ENCODE data around the gene NNT.

NNT gene

GRCh38 chr5:43643750-43644149, 40.8 kb downstream of the NNT start:
- Histone ChIP-seq H3K9ac (ENCODE audit: low read length) (no peak overlapping the region), H3K4me2 (ENCODE audit: low read length, poor library complexity, severe bottlenecking) (no peak overlapping the region), H2AFZ (ENCODE audit: low read depth, low read length) (no peak overlapping the region), H2BK120ac (ENCODE audit: low read depth, low read length) (no peak overlapping the region), H3K18ac (ENCODE audit: low read depth in 1 of 2, low read length in 2 of 2) (no peak overlapping the region), H4K91ac (ENCODE audit: low read length) (no peak overlapping the region), H3K23ac (ENCODE audit: low read length in 2 of 2) (no peak overlapping the region), H2BK12ac (ENCODE audit: low read length in 2 of 2) (no peak overlapping the region), H3K4me3 (ENCODE audit: insufficient read depth in 1 of 2, low read depth in 1 of 2, low read length in 2 of 2) (no peak overlapping the region), H4K8ac (ENCODE audit: low read length) (no peak overlapping the region), H3K27me3 (ENCODE audit: control insufficient read depth in 1 of 2, insufficient read depth in 1 of 2, low read length in 2 of 2) (no peaks in the 10 kb centered on the region), H3K79me1 (replicated peaks; ENCODE audit: low read length, poor library complexity, severe bottlenecking) (peaks cover 8% of the 10 kb centered on the region), H3K27ac (ENCODE audit: low read length, poor library complexity, severe bottlenecking) (no peak overlapping the region), H3K36me3 (ENCODE audit: control insufficient read depth in 1 of 2, insufficient read depth in 2 of 2, low read depth in 1 of 2, low read length in 2 of 2) (peaks cover 0 to 15% of the 10 kb centered on the region in 2 experiments), H3K9me3 (ENCODE audit: control insufficient read depth, low read length) (no peaks in the 10 kb centered on the region), H3K4me1 (ENCODE audit: control insufficient read depth, insufficient read depth, low read depth, low read length) (no peaks in the 10 kb centered on the region), H3K4ac (ENCODE audit: low read depth in 1 of 2, low read length in 2 of 2) (no peak overlapping the region), H2BK5ac (ENCODE audit: low read depth, low read length, poor library complexity, severe bottlenecking) (no peak overlapping the region), H2AK5ac (ENCODE audit: low read length, severe bottlenecking) (no peak overlapping the region), H2BK15ac (ENCODE audit: low read depth, poor library complexity, severe bottlenecking) (no peak overlapping the region), H3K14ac (ENCODE audit: low read length in 2 of 2) (no peak overlapping the region)
- no peak for DNase-seq
- 100% methylated on average over 2 of the region's 2 CpGs for WGBS

- H2BK12ac ChIP-seq (ENCODE audit: low read length in 2 of 2), result no peak overlapping the region
- H3K9me3 ChIP-seq (ENCODE audit: control insufficient read depth, low read length), result no peaks in the 10 kb centered on the region
- no peak overlapping the region for H2AFZ ChIP-seq (ENCODE audit: low read depth, low read length)
- H3K14ac ChIP-seq (ENCODE audit: low read length in 2 of 2), result no peak overlapping the region
- H3K4me3 ChIP-seq (ENCODE audit: insufficient read depth in 1 of 2, low read depth in 1 of 2, low read length in 2 of 2), result no peak overlapping the region
- peaks cover 8% of the 10 kb centered on the region for H3K79me1 ChIP-seq (replicated peaks; ENCODE audit: low read length, poor library complexity, severe bottlenecking)
- WGBS, result 60% methylated on average over 1 of the region's 1 CpG
- H3K4me1 ChIP-seq (ENCODE audit: control insufficient read depth, insufficient read depth, low read depth, low read length), result peaks cover 5% of the 10 kb centered on the region
- peak; percentile 25 for DNase-seq
- no peak overlapping the region for H3K18ac ChIP-seq (ENCODE audit: low read depth in 1 of 2, low read length in 2 of 2)
- no peak overlapping the region for H3K27ac ChIP-seq (ENCODE audit: low read length, poor library complexity, severe bottlenecking)
- H2BK120ac ChIP-seq (ENCODE audit: low read depth, low read length), result no peak overlapping the region
- H3K4me2 ChIP-seq (ENCODE audit: low read length, poor library complexity, severe bottlenecking), result no peak overlapping the region
- no peak overlapping the region for H3K23ac ChIP-seq (ENCODE audit: low read length in 2 of 2)
- peaks cover 9 to 38% of the 10 kb centered on the region in 2 experiments for H3K36me3 ChIP-seq (ENCODE audit: control insufficient read depth in 1 of 2, insufficient read depth in 2 of 2, low read depth in 1 of 2, low read length in 2 of 2)
- no peak overlapping the region for H3K4ac ChIP-seq (ENCODE audit: low read depth in 1 of 2, low read length in 2 of 2)
- no peak overlapping the region for H4K8ac ChIP-seq (ENCODE audit: low read length)
- H3K9ac ChIP-seq (ENCODE audit: low read length), result no peak overlapping the region
- H3K27me3 ChIP-seq (ENCODE audit: control insufficient read depth in 1 of 2, insufficient read depth in 1 of 2, low read length in 2 of 2), result no peaks in the 10 kb centered on the region
- H2AK5ac ChIP-seq (ENCODE audit: low read length, severe bottlenecking), result no peak overlapping the region
- no peak overlapping the region for H4K91ac ChIP-seq (ENCODE audit: low read length)
- H2BK15ac ChIP-seq (ENCODE audit: low read depth, poor library complexity, severe bottlenecking), result no peak overlapping the region
- H2BK5ac ChIP-seq (ENCODE audit: low read depth, low read length, poor library complexity, severe bottlenecking), result no peak overlapping the region
These were observed 44.0 kb downstream of the NNT start for GRCh38 chr5:43646992-43647391.

DNA sequence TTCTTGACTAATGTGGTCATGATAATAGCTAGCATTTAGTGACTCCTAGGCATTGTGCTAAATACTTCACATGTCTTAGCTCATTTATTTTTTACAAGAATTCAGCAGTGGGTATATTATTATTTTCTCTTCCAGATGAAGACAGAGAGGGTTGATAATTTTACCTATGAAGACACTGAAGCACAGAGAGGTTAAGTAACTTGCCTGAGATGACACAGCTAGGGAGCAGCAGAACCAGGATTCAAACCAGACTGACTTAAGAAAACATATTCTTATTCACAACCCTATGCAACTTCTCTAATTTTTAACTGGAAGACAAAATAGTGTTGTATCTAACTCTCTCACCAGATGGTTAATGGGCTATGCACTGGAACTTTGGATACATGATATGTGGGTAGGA, 44.8 kb downstream of the NNT start:
- Histone ChIP-seq H2BK15ac (ENCODE audit: low read depth, poor library complexity, severe bottlenecking) (no peak overlapping the region), H4K8ac (ENCODE audit: low read length) (no peak overlapping the region), H3K4ac (ENCODE audit: low read depth in 1 of 2, low read length in 2 of 2) (no peak overlapping the region), H2BK5ac (ENCODE audit: low read depth, low read length, poor library complexity, severe bottlenecking) (no peak overlapping the region), H2BK120ac (ENCODE audit: low read depth, low read length) (no peak overlapping the region), H3K14ac (ENCODE audit: low read length in 2 of 2) (no peak overlapping the region), H4K91ac (ENCODE audit: low read length) (no peak overlapping the region), H3K9me3 (ENCODE audit: control insufficient read depth, low read length) (no peaks in the 10 kb centered on the region), H3K27ac (ENCODE audit: low read length, poor library complexity, severe bottlenecking) (no peak overlapping the region), H3K4me3 (ENCODE audit: insufficient read depth in 1 of 2, low read depth in 1 of 2, low read length in 2 of 2) (no peak overlapping the region), H3K23ac (ENCODE audit: low read length in 2 of 2) (no peak overlapping the region), H3K79me1 (replicated peaks; ENCODE audit: low read length, poor library complexity, severe bottlenecking) (peaks cover 6% of the 10 kb centered on the region), H2AFZ (ENCODE audit: low read depth, low read length) (no peak overlapping the region), H3K27me3 (ENCODE audit: control insufficient read depth in 1 of 2, insufficient read depth in 1 of 2, low read length in 2 of 2) (no peaks in the 10 kb centered on the region), H3K4me2 (ENCODE audit: low read length, poor library complexity, severe bottlenecking) (no peak overlapping the region), H3K4me1 (ENCODE audit: control insufficient read depth, insufficient read depth, low read depth, low read length) (peaks cover 5% of the 10 kb centered on the region), H2BK12ac (ENCODE audit: low read length in 2 of 2) (no peak overlapping the region), H3K9ac (ENCODE audit: low read length) (no peak overlapping the region), H2AK5ac (ENCODE audit: low read length, severe bottlenecking) (no peak overlapping the region), H3K36me3 (ENCODE audit: control insufficient read depth in 1 of 2, insufficient read depth in 2 of 2, low read depth in 1 of 2, low read length in 2 of 2) (peaks cover 9 to 46% of the 10 kb centered on the region in 2 experiments), H3K18ac (ENCODE audit: low read depth in 1 of 2, low read length in 2 of 2) (no peak overlapping the region)
- no peak for DNase-seq

- peaks cover 5% of the 10 kb centered on the region for H3K4me1 ChIP-seq (ENCODE audit: control insufficient read depth, insufficient read depth, low read depth, low read length)
- no peaks in the 10 kb centered on the region for H3K9me3 ChIP-seq (ENCODE audit: control insufficient read depth, low read length)
- no peak overlapping the region for H3K23ac ChIP-seq (ENCODE audit: low read length in 2 of 2)
- WGBS, result 78% methylated on average over 1 of the region's 2 CpGs
- H3K27me3 ChIP-seq (ENCODE audit: control insufficient read depth in 1 of 2, insufficient read depth in 1 of 2, low read length in 2 of 2), result no peaks in the 10 kb centered on the region
- peak overlapping the region in 1 of 2 experiments; percentile 21 for H3K4me3 ChIP-seq (ENCODE audit: insufficient read depth in 1 of 2, low read depth in 1 of 2, low read length in 2 of 2)
- no peak overlapping the region for H4K91ac ChIP-seq (ENCODE audit: low read length)
- H2AK5ac ChIP-seq (ENCODE audit: low read length, severe bottlenecking), result no peak overlapping the region
- H3K18ac ChIP-seq (ENCODE audit: low read depth in 1 of 2, low read length in 2 of 2), result no peak overlapping the region
- peak overlapping the region; percentile 69 for H4K8ac ChIP-seq (ENCODE audit: low read length)
- no peak overlapping the region for H2BK5ac ChIP-seq (ENCODE audit: low read depth, low read length, poor library complexity, severe bottlenecking)
- peak overlapping the region; percentile 30 for H3K27ac ChIP-seq (ENCODE audit: low read length, poor library complexity, severe bottlenecking)
- H3K4ac ChIP-seq (ENCODE audit: low read depth in 1 of 2, low read length in 2 of 2), result no peak overlapping the region
- H2BK12ac ChIP-seq (ENCODE audit: low read length in 2 of 2), result no peak overlapping the region
- H2BK120ac ChIP-seq (ENCODE audit: low read depth, low read length), result no peak overlapping the region
- H3K14ac ChIP-seq (ENCODE audit: low read length in 2 of 2), result no peak overlapping the region
- no peak for DNase-seq
- H3K4me2 ChIP-seq (ENCODE audit: low read length, poor library complexity, severe bottlenecking), result no peak overlapping the region
- peak overlapping the region; percentile 76 for H3K9ac ChIP-seq (ENCODE audit: low read length)
- H2AFZ ChIP-seq (ENCODE audit: low read depth, low read length), result no peak overlapping the region
- H3K36me3 ChIP-seq (ENCODE audit: control insufficient read depth in 1 of 2, insufficient read depth in 2 of 2, low read depth in 1 of 2, low read length in 2 of 2), result peaks cover 12 to 54% of the 10 kb centered on the region in 2 experiments
- no peak overlapping the region for H2BK15ac ChIP-seq (ENCODE audit: low read depth, poor library complexity, severe bottlenecking)
- H3K79me1 ChIP-seq (replicated peaks; ENCODE audit: low read length, poor library complexity, severe bottlenecking), result peaks cover 10% of the 10 kb centered on the region
These were observed 45.6 kb downstream of the NNT start for GRCh38 chr5:43648499-43649124.
